GM10266 (cell line): ENCODE results near the gene FFAR1.

Source experiments
- DNase-seq: peaks from one replicate; pipeline ENCODE4 v3.0.0; 2012; ENCODE audit errors: extremely low spot score
- TF ChIP-seq, protein P1 (sequence below): IDR thresholded peaks from 2 replicates; pipeline ENCODE4 v1.5.1; 2012; ENCODE audit warnings: mild to moderate bottlenecking, low read depth; ENCODE audit not compliant: control insufficient read depth, insufficient read depth; ENCODE audit errors: missing control alignments

The FFAR1 gene, protein sequence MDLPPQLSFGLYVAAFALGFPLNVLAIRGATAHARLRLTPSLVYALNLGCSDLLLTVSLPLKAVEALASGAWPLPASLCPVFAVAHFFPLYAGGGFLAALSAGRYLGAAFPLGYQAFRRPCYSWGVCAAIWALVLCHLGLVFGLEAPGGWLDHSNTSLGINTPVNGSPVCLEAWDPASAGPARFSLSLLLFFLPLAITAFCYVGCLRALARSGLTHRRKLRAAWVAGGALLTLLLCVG (N-terminal part only)

DNA sequence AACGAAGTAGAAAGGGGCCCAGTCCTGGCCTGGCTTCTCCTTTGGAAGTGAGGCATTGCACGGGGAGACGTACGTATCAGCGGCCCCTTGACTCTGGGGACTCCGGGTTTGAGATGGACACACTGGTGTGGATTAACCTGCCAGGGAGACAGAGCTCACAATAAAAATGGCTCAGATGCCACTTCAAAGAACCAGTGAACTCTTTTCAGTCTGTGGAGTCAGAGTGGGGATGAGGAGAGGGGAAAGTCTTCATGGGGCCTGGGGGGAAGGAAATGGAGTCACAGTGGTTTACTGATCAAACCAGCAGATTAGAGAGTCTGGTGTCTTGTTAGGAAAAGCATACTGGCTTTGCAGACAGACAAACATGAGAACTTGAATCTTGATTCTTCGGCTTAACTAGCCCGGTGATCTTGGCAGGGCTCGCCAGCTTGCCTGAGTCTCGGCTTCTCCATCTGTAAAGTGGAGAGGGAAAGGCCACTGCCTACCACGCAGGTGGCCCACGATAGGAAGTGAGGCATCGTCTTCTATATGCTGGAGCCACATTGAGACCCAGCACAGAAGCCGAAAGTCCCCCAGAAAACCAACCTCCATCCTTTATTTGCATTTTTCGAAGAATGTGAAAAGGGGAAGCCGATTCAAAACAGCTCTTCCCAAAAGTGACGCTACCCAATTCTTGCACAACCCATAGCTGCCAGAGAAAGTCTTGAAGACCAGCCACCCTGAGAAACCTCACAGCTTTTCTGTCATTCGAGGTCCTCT lies at the start of gene FFAR1:
TSS of gene FFAR1 (plus strand) at position 732 of the 759 bp plus-strand sequence. CDS start 3,650 bp downstream, outside the sequence.
- TF ChIP-seq, protein P1, sequence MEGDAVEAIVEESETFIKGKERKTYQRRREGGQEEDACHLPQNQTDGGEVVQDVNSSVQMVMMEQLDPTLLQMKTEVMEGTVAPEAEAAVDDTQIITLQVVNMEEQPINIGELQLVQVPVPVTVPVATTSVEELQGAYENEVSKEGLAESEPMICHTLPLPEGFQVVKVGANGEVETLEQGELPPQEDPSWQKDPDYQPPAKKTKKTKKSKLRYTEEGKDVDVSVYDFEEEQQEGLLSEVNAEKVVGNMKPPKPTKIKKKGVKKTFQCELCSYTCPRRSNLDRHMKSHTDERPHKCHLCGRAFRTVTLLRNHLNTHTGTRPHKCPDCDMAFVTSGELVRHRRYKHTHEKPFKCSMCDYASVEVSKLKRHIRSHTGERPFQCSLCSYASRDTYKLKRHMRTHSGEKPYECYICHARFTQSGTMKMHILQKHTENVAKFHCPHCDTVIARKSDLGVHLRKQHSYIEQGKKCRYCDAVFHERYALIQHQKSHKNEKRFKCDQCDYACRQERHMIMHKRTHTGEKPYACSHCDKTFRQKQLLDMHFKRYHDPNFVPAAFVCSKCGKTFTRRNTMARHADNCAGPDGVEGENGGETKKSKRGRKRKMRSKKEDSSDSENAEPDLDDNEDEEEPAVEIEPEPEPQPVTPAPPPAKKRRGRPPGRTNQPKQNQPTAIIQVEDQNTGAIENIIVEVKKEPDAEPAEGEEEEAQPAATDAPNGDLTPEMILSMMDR, result no peak
- peak; percentile 84 for DNase-seq

DNA sequence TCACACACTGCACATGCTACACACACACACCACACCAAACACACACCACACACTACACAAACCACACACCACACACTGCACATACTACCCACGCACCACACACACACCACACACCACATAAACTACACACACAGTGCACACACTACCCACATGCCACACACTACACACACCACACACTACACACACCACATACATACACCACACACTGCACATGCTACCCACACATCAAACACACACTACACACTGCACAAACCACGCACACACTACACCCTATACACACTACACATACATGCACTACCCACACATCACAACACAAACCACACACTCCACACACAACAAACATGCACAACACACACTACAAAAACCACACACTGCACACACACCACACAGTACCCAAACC lies 49.8 kb upstream of the FFAR1 start:
- TF ChIP-seq, protein P1, result no peak
- no peak for DNase-seq

DNA sequence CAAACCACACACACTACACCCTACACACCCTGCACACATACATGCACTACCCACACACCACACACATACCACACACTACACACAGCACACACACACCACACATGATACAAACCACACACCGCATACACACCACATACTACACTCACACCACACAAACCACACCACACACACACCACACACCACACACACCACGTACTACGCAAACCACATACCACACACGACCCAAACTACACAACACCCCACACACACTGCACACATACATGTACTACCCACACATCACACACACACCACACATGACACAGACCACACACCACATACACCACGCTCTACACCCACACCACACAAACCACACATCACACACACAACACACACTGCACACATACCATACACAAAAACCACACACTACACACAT lies 49.1 kb upstream of the FFAR1 start:
- DNase-seq, result no peak
- TF ChIP-seq, protein P1, result no peak

DNA sequence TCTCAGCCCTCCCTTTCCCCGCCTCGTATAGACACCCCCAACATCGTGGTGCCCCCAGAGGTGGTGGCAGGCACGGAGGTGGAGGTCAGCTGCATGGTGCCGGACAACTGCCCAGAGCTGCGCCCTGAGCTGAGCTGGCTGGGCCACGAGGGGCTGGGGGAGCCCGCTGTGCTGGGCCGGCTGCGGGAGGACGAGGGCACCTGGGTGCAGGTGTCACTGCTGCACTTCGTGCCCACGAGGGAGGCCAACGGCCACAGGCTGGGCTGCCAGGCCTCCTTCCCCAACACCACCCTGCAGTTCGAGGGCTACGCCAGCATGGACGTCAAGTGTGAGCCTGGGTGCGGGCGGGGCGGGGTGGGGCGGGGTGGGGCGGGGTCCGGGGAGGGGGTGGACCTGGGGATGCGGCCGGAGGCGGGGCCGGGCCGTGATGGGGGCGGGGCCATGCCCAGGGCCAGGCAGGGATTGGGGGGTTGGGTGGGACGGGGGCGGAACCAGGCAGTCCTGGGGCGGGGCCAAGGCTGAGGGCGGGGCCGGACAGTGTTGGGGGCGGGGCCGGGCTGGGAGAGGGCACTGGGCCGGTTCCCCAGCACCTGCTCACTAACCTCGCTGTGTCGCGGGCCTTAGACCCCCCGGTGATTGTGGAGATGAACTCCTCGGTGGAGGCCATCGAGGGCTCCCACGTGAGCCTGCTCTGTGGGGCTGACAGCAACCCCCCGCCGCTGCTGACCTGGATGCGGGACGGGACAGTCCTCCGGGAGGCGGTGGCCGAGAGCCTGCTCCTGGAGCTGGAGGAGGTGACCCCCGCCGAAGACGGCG lies 48.0 kb upstream of the FFAR1 start:
- TF ChIP-seq, protein P1, result no peak

DNA sequence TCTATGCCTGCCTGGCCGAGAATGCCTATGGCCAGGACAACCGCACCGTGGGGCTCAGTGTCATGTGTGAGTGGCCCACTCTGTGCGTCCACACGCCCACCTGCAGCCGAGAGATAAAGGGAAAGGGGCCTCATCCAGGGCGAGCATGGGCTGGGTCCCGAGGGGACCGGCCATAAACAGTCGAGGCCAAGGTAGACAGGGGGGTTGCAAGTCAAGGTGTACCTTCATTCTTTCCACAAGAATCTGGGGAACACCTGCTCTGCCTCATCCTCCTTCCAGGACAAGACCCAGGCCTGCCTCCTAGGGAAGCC lies 47.4 kb upstream of the FFAR1 start:
- TF ChIP-seq, protein P1, result no peak
- DNase-seq, result no peak

More for the DNA sequence above, 48.0 kb upstream of the FFAR1 start:
- no peak for DNase-seq

DNA sequence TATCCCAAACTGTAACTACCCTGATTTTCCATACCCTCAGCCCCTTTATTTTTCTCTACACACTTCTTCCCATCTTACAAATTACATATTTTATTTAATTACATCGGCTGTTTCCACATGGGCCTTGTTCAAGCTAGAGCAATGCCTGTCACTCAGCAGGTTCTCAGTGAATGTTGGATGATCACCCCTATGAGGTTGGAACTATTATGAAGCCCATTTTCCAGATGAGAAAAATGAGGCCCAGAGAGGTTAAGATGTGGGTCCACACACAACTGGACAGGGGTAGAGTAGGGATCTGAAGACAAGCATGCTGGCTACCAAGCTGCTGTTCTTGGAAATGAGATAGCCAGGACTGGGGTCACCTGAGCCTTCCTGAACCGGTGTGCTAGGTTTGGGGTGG lies 45.7 kb upstream of the FFAR1 start:
- no peak for DNase-seq
- TF ChIP-seq, protein P1, result no peak
